Islet of Langerhans (tissue), 1 donor: ENCODE data around the gene TRMU.
A peak's percentile ranks its signal among the peaks of the same experiment; 100 is the strongest.
"Not testable (repeated sequence)": the region's sequence is repeated elsewhere in the genome, so short reads cannot be mapped to it uniquely, and the experiment has no call there.

Experiments
- FAIRE-seq: peaks from one replicate; lab custom pipeline; 2011; peaks lifted over from hg19 to GRCh38; lab: Jason Lieb, UNC

The TRMU gene

DNA sequence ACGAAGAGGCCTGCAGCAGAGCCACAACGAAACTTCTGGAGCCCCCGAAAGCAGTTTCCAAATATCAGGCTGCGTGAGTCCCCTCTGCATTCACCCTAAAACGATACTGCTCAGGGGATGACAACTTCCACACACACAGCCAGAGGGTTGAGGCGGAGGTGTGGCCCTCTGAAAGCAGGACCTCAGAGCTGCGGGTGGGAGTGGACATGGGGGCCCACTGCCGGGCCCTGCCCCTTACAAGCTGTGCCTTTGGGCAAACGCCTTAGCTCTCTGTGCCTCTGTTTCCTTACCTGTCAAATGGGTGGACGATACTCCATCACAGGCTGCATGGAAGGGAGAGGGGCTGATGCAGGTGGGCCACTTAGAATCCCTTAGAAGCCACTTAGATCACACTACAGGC lies 53.1 kb downstream of the TRMU start:
- no peak for FAIRE-seq

DNA sequence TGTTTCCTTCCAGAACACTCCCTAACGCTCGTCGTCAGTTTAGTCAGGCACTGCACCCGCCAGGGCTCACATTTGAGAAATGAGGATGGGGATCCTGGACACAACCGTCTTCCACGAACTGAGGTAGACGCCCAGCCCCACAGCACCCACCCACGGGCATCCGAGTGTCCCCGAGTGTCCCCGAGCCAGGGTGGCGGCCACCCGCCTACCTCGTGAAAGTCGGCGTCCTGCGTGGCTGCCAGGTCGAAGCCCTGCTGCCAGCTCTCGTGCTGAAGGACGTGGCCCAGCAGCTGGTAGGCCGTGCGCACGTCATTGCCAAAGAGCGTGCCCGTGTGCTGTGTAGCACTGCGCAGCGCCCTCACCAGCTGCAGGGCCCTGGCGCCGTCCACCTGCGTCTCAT lies 53.6 kb downstream of the TRMU start:
- no peak for FAIRE-seq

DNA sequence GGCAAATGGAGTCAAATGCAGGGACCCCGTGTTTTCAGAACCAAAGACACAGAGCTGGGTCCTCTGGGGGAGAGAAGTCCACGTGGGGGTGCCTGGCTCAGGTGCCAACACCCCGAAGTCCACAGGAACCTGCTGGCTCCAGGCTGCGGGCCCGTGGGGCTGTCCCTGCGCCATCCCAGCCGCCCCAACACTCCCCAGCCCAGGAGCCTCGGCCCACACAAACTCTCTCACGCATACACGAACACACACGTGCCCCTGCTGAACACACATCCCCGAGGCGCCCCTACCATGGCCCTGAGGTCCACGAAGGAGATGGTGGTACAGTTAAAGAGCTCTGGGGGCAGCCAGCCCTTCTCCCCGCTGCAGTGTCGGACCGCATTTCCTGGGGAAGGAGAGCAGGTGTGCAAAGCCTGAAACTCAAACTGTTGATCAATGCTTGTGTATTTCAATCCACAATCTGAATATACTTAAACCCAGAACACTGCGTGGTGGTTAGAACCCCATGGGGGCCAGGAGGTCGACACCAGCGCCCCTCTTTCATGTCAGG lies 54.7 kb downstream of the TRMU start:
- FAIRE-seq: no peak

DNA sequence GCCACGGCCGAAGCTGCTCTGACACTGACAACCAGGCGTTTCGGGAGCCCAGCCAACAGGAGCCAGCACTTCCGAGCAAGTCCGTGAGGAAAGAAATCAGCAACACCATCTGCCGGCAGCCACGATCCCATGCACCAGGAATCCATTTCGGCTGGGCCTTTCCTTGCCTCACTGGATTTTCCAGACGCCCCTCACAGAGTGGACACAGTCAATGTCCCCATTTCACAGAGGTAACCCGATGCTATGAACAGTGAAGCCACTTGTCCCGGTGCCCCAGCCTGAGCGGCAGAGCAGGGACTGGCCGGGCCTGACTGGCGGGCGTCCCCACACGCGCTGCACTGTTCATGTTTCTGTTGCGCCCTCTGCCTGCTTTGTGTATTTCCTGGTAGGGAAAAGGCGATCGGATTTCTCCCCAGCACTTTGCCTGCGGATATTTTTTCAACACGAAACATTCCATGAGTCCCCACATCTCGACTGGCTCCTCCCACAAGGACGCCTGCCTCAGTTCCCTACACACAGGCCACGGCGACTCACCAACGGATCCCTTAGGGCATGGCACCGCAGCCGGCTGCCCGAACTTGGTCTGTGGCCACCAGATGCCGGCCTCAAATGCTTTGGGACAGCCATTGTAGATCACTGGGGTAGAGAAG lies 55.3 kb downstream of the TRMU start:
- FAIRE-seq: peak; percentile 82

DNA sequence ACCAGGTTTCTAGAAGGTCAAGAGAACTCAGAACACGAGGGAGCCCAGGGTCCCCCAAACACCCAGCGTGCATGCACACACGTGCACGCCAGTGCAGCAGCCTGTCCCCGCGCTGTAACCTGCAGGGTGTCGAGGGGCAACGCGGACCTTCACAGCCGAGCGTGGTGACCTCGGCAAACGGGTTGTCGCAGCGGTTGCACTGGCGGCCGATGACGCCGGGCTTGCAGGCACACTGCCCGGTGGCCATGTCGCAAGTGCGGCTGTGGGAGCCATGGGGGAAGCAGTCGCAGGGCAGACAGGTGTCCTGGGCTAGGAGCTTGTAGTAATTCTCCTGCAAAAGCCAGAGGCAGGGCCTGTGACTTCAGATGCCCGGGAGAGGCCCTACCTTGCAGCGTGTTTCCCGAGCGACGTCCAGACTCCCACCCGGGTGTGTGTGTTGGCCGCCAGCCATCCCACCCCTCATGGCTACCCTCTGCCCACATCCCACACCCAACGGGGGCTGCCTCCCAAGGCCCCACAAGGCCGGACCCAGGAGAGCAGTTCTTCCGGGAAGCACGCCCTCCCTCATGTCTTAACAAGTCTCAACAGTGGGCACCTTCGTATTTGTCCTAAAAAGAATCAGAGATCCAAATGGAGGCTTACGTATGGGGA lies 56.1 kb downstream of the TRMU start:
- FAIRE-seq: no peak

DNA sequence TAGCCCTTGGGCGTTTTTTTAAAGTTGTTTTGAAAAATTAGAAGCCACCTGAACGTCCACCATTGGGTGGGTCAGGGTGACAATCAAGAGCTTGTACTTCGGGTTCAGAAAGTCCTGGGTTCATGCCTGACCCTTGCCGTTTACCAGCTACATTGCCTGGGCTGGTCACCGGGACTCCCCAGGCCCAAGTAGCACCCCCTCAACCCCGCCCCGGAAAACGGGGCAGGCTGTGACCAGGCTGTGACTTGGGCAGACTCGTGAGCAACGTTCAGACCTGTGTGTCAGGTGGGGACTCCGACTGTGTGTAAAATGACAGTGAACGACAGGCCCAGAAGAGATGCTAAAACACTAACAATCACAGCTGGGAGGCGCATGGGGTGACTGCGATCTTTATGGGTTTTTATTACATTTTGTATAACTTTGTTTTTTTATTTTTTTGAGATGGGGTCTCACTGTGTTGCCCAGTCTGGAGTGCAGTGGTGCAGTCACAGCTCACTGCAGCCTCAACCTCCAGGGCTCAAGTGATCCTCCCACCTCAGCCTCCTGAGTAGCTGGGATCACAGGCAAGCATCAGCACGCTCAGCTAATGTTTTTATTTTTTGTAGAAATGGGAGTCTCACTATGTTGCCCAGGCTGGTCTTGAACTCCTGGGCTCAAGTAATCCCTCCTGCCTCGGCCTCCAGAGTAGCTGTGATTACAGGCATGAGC lies 56.8 kb downstream of the TRMU start:
- no peak for FAIRE-seq

DNA sequence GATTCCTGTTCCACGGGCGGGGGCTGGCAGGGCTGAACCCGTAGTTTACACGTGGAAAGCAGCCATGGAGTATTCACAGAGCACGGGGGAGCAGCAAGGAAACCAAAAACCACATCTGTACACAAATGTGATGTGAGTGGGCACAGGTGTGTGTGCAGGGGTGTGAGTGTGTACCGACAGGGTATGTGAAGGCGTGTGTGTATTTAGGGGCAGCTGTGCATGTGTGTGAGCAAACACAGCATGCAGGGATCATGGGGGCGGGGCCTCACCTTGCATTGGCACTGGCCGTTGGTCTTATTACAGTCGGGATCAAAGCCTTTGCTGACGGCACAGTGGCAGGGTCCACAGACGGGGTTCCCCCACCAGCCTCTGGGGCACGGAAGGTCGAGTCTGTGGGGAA lies 58.4 kb downstream of the TRMU start:
- FAIRE-seq: no peak

DNA sequence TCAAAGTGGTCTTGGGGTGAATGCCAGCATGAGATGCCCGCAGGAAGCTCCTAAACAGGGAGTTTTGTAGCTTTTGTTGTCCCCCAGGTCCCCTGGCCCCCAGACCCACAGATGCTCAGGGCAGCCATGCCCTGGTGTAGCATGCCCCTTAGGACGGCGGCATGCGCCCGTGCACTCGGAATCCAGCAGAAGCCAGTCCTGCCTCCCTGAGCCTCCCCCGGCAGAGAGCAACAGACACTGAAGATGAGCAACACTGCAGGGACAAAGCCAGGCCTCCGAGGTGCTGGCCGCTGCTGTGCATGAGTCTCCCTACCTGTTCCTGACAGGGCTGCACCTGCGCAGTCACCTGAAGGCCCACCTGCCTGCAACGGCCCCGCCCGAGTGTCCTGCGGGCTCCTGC lies 59.1 kb downstream of the TRMU start:
- no peak for FAIRE-seq

DNA sequence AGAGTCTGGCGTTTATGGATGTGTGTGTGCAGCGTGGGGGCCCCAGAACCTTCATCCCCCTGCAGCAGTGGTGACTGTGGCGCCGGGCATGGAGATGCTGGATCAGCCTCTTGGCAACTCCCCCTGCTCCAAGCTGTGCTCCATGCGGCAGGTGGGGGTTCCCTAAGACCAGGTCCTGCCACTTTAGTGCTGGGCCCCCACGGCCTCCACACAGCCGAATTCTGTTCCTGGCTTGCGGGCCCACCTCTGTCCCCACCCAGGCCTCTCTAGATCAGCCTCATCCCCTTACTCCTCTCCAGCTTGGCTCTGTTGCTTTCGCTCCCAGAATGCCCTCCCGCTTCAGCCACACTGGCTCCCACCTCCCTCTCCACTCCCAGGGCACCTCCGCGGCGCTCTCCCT lies 59.6 kb downstream of the TRMU start:
- FAIRE-seq: no peak

DNA sequence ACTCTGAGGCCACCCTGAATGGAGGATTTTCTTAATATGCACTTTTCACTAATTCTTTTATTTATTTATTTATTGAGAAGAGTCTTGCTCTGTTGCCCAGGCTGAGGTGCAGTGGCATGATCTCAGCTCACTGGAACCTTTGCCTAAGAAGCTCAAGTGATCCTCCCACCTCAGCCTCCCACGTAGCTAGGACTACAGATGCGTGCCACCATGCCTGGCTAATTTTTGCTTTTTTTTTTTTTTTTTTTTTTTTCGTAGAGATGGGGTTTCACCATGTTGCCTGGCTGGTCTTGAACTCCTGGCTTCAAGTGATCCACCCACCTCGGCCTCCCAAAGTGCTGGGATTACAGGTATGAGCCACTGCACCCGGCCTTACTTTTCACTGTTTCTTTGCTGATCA lies 61.5 kb downstream of the TRMU start:
- not testable (repeated sequence) for FAIRE-seq

DNA sequence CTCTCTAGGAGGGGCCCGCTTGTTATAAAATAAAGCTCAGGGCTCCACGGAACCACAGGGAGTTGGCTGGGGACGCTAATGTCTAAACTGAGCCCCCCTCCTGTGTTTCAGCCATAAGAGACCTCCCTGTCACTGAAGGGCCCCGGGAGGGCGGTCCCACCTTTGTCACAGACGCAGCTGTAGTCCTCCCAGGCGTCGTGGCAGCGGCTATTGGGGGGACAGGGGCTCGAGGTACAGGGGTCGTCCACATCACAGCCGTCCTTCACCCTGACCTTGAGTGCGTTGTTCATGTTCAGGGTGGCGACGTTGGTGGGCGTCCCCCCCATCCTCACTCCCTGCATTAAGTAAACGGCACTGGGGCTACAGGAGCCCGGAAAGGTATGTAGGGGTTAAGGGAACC lies 62.0 kb downstream of the TRMU start:
- FAIRE-seq: no peak

DNA sequence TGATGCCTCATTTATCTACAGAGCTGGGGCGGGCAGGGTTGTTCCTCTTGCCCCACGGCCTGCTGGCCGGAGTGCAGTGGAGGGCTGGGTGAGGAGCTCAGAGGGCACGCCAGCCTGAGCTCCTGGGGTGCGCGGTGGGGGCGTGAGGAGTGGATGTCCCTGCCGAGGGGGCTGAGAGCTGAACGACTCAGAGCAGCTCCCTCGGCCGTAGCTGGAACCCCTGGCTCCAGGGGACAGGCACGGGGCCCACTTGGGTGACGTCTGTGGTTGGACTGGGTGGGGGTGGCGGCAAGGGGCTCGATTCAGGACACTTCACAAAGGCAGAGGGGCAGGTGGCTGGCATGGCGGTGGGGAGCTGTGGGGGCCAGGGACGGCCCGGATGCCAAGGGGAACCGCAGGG lies 62.4 kb downstream of the TRMU start:
- FAIRE-seq: no peak

DNA sequence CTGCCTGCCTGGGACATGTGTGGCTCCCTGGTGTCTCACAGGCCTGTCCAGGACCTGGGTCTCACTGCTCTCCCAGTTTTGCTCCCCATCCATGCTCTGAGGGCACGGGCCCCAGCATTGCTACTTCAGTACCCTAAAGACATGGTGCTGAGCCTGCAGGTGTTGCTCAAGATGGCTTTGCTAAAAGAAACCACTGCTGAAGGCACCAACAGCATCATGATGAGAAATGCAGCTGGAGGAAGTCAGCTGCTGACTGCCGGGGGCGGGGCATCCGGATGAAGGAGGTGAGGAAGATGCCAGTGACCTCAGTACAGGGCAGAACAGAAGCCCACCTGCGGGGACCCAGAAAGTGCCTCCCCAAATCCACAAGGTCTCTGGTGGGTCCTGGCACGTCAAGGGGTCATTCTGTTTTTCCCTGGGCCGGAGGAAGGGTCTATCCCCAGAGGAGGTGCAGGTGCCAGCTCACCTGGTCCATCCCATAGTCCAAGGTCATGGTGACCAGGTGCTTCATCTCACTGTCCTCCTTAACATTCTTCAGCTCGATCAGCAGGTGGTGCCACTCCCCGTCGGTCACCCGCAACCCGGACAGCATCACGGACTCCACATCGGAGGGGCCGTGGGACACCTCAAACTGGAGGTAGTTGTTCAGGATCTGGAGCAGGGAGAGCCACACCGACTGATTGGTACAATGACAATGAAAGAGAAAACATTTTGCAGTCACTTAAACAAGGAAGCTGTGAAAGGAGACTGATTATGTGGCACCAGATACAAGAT lies 63.9 kb downstream of the TRMU start:
- FAIRE-seq: no peak

DNA sequence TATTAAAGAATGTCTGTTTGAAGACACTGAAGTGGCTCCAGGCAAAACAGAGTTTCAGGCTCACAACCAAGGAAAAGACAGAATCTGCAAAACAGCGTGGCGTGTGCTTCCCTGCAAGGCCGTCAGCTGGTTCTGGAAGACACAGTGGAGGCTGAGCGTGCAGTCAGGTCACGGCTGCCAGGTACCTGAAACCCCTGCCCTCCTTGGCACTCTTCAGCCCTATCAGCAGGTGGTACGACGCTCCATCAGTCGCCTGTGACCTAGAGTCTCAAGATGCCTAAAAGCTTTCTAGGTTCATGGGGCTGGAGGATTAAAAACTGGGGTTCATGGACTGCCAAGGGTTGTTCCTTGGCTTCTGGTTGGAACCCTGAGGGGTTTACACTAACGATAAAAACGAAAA lies 65.9 kb downstream of the TRMU start:
- no peak for FAIRE-seq

DNA sequence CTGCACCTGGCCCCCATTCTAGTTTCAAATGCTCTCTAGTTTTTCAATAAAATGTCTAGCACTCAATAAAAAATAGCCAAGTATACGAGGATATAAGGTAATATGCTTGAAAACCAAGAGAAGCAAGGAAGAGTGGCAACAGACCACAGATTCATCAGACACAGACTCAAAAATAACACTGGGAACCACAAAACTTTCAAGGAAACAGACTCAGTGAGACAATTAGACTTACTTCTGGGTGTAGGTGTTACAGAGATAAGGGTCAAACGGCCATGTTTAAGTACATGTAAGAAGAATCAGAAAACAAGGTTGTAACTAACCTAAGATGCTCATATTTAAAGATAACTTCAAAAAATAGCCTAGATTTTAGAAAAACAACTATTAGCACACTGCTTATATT lies 67.0 kb downstream of the TRMU start:
- FAIRE-seq: no peak

DNA sequence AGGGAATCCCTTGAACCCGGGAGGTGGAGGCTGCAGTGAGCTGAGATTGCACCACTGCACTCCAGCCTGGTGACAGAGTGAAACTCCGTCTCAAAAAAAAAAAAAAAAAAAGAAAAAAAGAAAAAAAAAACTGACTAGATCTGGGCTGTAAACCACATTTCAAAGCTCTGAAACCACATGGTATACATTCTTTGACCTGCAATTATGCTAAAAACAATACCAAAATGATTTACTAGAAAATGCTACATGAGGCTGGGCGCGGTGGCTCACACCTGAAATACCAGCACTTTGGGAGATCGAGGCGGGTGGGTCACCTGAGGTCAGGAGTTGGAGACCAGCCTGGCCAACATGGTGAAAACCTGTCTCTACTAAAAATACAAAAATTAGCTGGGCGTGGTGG lies 68.4 kb downstream of the TRMU start:
- not testable (repeated sequence) for FAIRE-seq

DNA sequence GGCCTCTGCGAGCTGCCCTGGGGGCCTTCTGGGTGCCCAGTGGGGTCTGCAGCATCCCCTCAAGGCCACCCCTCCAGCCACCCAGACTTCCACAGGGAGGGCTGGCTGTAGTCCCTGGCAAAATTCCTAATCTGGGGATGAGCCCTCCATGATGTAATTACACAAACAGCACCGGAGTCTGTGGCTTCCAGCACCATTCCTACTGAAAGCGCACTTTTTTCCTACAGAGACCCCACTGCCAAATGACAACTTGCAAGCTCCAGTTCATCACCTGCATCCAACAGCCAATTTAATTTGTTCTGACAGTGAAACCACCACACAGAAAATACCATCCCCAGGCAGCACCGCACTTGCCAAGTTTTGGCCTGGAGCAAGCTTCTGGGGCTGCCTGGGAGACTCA lies 70.4 kb downstream of the TRMU start:
- no peak for FAIRE-seq

DNA sequence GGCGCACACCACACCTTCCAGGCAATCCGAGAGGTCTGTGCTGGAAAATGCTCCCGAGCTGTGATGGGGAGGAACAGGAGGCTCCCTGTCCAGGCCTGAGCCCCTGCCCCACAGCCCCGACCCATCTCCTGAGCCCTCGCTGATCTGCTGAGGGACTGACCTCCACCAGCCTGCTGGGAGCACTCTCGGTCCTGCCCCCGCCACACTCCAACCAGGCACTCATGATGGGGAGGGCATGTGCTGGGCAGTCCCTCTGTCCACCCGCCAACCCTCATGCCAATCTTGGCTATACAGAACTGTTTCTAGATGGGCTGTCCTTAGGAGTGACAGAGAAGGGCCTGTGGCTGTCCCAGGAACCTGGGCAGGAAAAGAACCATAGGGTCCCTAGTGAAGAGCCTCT lies 70.8 kb downstream of the TRMU start:
- no peak for FAIRE-seq

DNA sequence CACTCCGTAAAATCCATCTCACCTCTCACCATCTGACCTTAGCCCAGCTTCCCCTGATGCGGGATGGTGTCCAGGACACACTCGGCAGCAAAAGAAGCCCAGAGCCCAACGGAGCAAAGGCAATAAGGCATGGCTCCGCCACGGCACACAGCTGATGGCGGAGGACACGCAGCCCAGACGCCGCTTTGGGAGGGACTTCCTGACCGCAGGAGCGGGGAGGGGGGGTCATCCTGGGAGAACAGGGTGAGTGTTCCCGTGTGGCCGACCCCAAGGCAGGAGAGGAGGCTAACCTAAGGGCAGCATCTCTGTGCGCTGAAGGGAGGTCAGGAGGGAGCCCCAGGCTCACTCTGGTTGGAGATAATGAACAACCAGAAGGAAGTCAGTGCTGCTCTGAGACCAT lies 71.3 kb downstream of the TRMU start:
- no peak for FAIRE-seq
